WERI-Rb-1 (cell line): ENCODE results near the gene CARHSP1.
"Not testable (repeated sequence)": the region's sequence is repeated elsewhere in the genome, so short reads cannot be mapped to it uniquely, and the experiment has no call there.

Experiments used
- DNase-seq: peaks from one replicate; pipeline ENCODE4 v3.0.0-alpha.2; 2020
- H3K27ac ChIP-seq: fragments of 250-450 bp; sonication (Bioruptor Pico); 2 replicates; pipeline ENCODE4 v1.5.1; 2020; ENCODE audit warnings: mild to moderate bottlenecking, moderate library complexity
- H3K27me3 ChIP-seq: fragments of 250-450 bp; sonication (Bioruptor Pico); 2 replicates; pipeline ENCODE4 v1.5.1; 2021; ENCODE audit warnings: mild to moderate bottlenecking, low read depth, moderate library complexity; ENCODE audit not compliant: insufficient read depth, severe bottlenecking
- H3K36me3 ChIP-seq: fragments of 250-450 bp; sonication (Bioruptor Pico); 2 replicates; pipeline ENCODE4 v1.5.1; 2020; ENCODE audit warnings: mild to moderate bottlenecking, moderate library complexity
- H3K4me3 ChIP-seq: 2 replicates; pipeline ENCODE4 v1.5.1; 2011; ENCODE audit warnings: low read depth, mild to moderate bottlenecking, control low read depth, low read length
- H3K9me3 ChIP-seq: fragments of 250-450 bp; sonication (Bioruptor Pico); 2 replicates; pipeline ENCODE4 v1.5.1; 2021; ENCODE audit warnings: mild to moderate bottlenecking, moderate library complexity; ENCODE audit not compliant: severe bottlenecking
- CTCF ChIP-seq: IDR thresholded peaks from 2 replicates; pipeline ENCODE4 v1.5.1; 2011; ENCODE audit warnings: low read depth, mild to moderate bottlenecking, control low read depth, inconsistent platforms, low read length

Gene CARHSP1

GRCh38 chr16:8868416-8869211 is at the start of gene CARHSP1:
CARHSP1 (minus strand) TSS chr16:8869006; CDS start chr16:8859328, 9,678 bp downstream.
- H3K36me3 ChIP-seq, result peaks cover 42% of the 10 kb centered on the region
- peak within 1 kb of the TSS; percentile 99 for H3K27ac ChIP-seq
- H3K4me3 ChIP-seq, result peak within 1 kb of the TSS; percentile 91
- no peak for TF ChIP-seq CTCF
- DNase-seq, result peak; percentile 88
- H3K9me3 ChIP-seq, result no peaks in the 10 kb centered on the region
- no peaks in the 10 kb centered on the region for H3K27me3 ChIP-seq

- Histone ChIP-seq H3K27ac (0 out of 2 replicates have a peak overlapping the region, but pooled peaks have one; percentile 12), H3K36me3 (peaks cover 87% of the 10 kb centered on the region)
- not testable (repeated sequence) for DNase-seq, H3K27me3 ChIP-seq, H3K4me3 ChIP-seq, H3K9me3 ChIP-seq
Observed at GRCh38 chr16:8917336-8917735, 48.5 kb upstream of the CARHSP1 start.

- no peak overlapping the region for H3K4me3 ChIP-seq
- peaks cover 87% of the 10 kb centered on the region for H3K36me3 ChIP-seq
- DNase-seq, result no peak
- no peaks in the 10 kb centered on the region for H3K9me3 ChIP-seq
- no peak for TF ChIP-seq CTCF
- peak overlapping the region; percentile 25 for H3K27ac ChIP-seq
- H3K27me3 ChIP-seq, result no peaks in the 10 kb centered on the region
Observed at GRCh38 chr16:8916541-8917225, 47.9 kb upstream of the CARHSP1 start.

- no peak for TF ChIP-seq CTCF
- Histone ChIP-seq H3K4me3 (no peak overlapping the region), H3K27ac (peak overlapping the region; percentile 25), H3K36me3 (peaks cover 87% of the 10 kb centered on the region), H3K27me3 (no peaks in the 10 kb centered on the region), H3K9me3 (no peaks in the 10 kb centered on the region)
- DNase-seq, result peak; percentile 72
Observed at GRCh38 chr16:8915722-8916301, 47.0 kb upstream of the CARHSP1 start.

- Histone ChIP-seq H3K4me3 (no peak overlapping the region), H3K27ac (no peak overlapping the region), H3K36me3 (peaks cover 87% of the 10 kb centered on the region), H3K27me3 (no peaks in the 10 kb centered on the region), H3K9me3 (no peaks in the 10 kb centered on the region)
- no peak for DNase-seq
- TF ChIP-seq CTCF, result no peak
Observed at GRCh38 chr16:8914098-8914497, 45.3 kb upstream of the CARHSP1 start.

- Histone ChIP-seq H3K27me3 (no peaks in the 10 kb centered on the region), H3K27ac (no peak overlapping the region), H3K4me3 (no peak overlapping the region), H3K9me3 (no peaks in the 10 kb centered on the region), H3K36me3 (peaks cover 87% of the 10 kb centered on the region)
- DNase-seq, result no peak
- TF ChIP-seq CTCF, result no peak
Observed at GRCh38 chr16:8912793-8913192, 44.0 kb upstream of the CARHSP1 start.
